ENCODE measurements around the gene SGIP1. TPM values are rescaled to one million over a fixed set of nuclear protein-coding genes. Genes with fewer than 3 reads are reported as not detected.

SGIP1 gene
- total and polyA plus RNA-seq, 2 experiments from 2014 or later, result 3.3 to 8.8 TPM

GRCh38 chr1:66511118-66511517, 22.8 kb upstream of the SGIP1 start:
- no peaks in the 10 kb centered on the region for H3K9me3 ChIP-seq (ENCODE audit: low read depth)
- no peak overlapping the region for H3K4me3 ChIP-seq
- peaks cover 8% of the 10 kb centered on the region for H3K4me1 ChIP-seq (ENCODE audit: low read depth)
- TF ChIP-seq CTCF (IDR thresholded peaks at IDR 0.05; ENCODE audit: low read depth, low read length), result no peak
- H3K27ac ChIP-seq, result no peak overlapping the region
- H3K27me3 ChIP-seq, result no peaks in the 10 kb centered on the region
- H3K36me3 ChIP-seq, result no peaks in the 10 kb centered on the region
- DNase-seq (ENCODE audit: low read depth in 1 of 2, low spot score in 1 of 2), result no peak

- no peaks in the 10 kb centered on the region for H3K4me1 ChIP-seq (ENCODE audit: low read depth)
- no peaks in the 10 kb centered on the region for H3K36me3 ChIP-seq
- H3K9me3 ChIP-seq (ENCODE audit: low read depth), result no peaks in the 10 kb centered on the region
- H3K27ac ChIP-seq, result no peak overlapping the region
- DNase-seq (ENCODE audit: low read depth in 1 of 2, low spot score in 1 of 2), result no peak
- H3K27me3 ChIP-seq, result no peaks in the 10 kb centered on the region
- TF ChIP-seq CTCF (IDR thresholded peaks at IDR 0.05; ENCODE audit: low read depth, low read length), result no peak
- no peak overlapping the region for H3K4me3 ChIP-seq
Measured at GRCh38 chr1:66517959-66518358, 16.0 kb upstream of the SGIP1 start.

- no peaks in the 10 kb centered on the region for H3K9me3 ChIP-seq (ENCODE audit: low read depth)
- H3K4me1 ChIP-seq (ENCODE audit: low read depth), result no peaks in the 10 kb centered on the region
- H3K4me3 ChIP-seq, result no peak overlapping the region
- TF ChIP-seq CTCF (IDR thresholded peaks at IDR 0.05; ENCODE audit: low read depth, low read length), result no peak
- H3K27me3 ChIP-seq, result no peaks in the 10 kb centered on the region
- DNase-seq (ENCODE audit: low read depth in 1 of 2, low spot score in 1 of 2), result no peak
- no peaks in the 10 kb centered on the region for H3K36me3 ChIP-seq
- H3K27ac ChIP-seq, result no peak overlapping the region
Measured at GRCh38 chr1:66518654-66519053, 15.3 kb upstream of the SGIP1 start.

- no peak for TF ChIP-seq CTCF (IDR thresholded peaks at IDR 0.05; ENCODE audit: low read depth, low read length)
- Histone ChIP-seq H3K36me3 (no peaks in the 10 kb centered on the region), H3K4me1 (ENCODE audit: low read depth) (no peaks in the 10 kb centered on the region), H3K4me3 (no peak overlapping the region), H3K27me3 (no peaks in the 10 kb centered on the region), H3K27ac (no peak overlapping the region), H3K9me3 (ENCODE audit: low read depth) (no peaks in the 10 kb centered on the region)
- no peak for DNase-seq (ENCODE audit: low read depth in 1 of 2, low spot score in 1 of 2)
Measured at GRCh38 chr1:66519992-66520391, 14.0 kb upstream of the SGIP1 start.

- Histone ChIP-seq H3K9me3 (ENCODE audit: low read depth) (no peaks in the 10 kb centered on the region), H3K27me3 (no peaks in the 10 kb centered on the region), H3K4me3 (no peak overlapping the region), H3K4me1 (ENCODE audit: low read depth) (peaks cover 2% of the 10 kb centered on the region), H3K27ac (no peak overlapping the region), H3K36me3 (no peaks in the 10 kb centered on the region)
- no peak for TF ChIP-seq CTCF (IDR thresholded peaks at IDR 0.05; ENCODE audit: low read depth, low read length)
- DNase-seq (ENCODE audit: low read depth in 1 of 2, low spot score in 1 of 2), result no peak
Measured at GRCh38 chr1:66520655-66521054, 13.3 kb upstream of the SGIP1 start.
